GM12874 (cell line): ENCODE measurements around the gene PRKAG2.

Source experiments
- CTCF ChIP-seq: IDR thresholded peaks from 2 replicates; pipeline ENCODE4 v1.5.1; 2011; ENCODE audit warnings: low read depth, mild to moderate bottlenecking, control low read depth, low read length, moderate library complexity; ENCODE audit not compliant: insufficient read depth

Gene PRKAG2

GRCh38 chr7:151722533-151722932 is 154.4 kb downstream of the PRKAG2 start:
- no peak for TF ChIP-seq CTCF

GRCh38 chr7:151721694-151722093 is 155.2 kb downstream of the PRKAG2 start:
- TF ChIP-seq CTCF = no peak

- TF ChIP-seq CTCF = no peak
These were observed 155.7 kb downstream of the PRKAG2 start for GRCh38 chr7:151721236-151721635.

GRCh38 chr7:151720280-151720679 is 156.6 kb downstream of the PRKAG2 start:
- no peak for TF ChIP-seq CTCF

GRCh38 chr7:151719897-151720242 is 157.0 kb downstream of the PRKAG2 start:
- TF ChIP-seq CTCF = no peak

GRCh38 chr7:151719031-151719896 is 157.7 kb downstream of the PRKAG2 start:
- TF ChIP-seq CTCF = no peak

- TF ChIP-seq CTCF = no peak
These were observed 159.0 kb downstream of the PRKAG2 start for GRCh38 chr7:151717918-151718317.
